Frontal cortex (tissue), 4 donors: ENCODE results near the gene CANX. TPM values are rescaled to one million over a fixed set of nuclear protein-coding genes. Genes with fewer than 3 reads are reported as not detected.

Source experiments
- DNase-seq, 2 donors: peaks; one replicate each; pipeline ENCODE4 v3.0.0; 2012; ENCODE audit warnings: low spot score in 2 of 2
- FAIRE-seq: peaks from 2 replicates; lab custom pipeline; 2012; peaks lifted over from hg19 to GRCh38; lab: Jason Lieb, UNC
- total RNA-seq: library from RNA; depleted of rRNA; stranded (reverse); fragments of >200 nt; gene quantifications from one replicate; pipeline ENCODE4 v1.2.3, GENCODE V29; 2014
- donor health status: control.
- donor health status: control.
- donor health status: control.

Gene CANX
- total RNA-seq, 1 donor from 2014 or later = 405 TPM

- DNase-seq (no peak), FAIRE-seq (no peak)
Observed at GRCh38 chr5:179771311-179771895, 72.6 kb downstream of the CANX start.

- FAIRE-seq = no peak
- DNase-seq = no peak
Observed at GRCh38 chr5:179772351-179772750, 73.6 kb downstream of the CANX start.

- DNase-seq (no peak), FAIRE-seq (no peak)
Observed at GRCh38 chr5:179773686-179774040, 74.9 kb downstream of the CANX start.

- DNase-seq (no peak), FAIRE-seq (no peak)
Observed at GRCh38 chr5:179774442-179774841, 75.7 kb downstream of the CANX start.

- FAIRE-seq (no peak), DNase-seq (no peak)
Observed at GRCh38 chr5:179776411-179776938, 77.7 kb downstream of the CANX start.

- FAIRE-seq = no peak
Observed at GRCh38 chr5:179777456-179777855, 78.7 kb downstream of the CANX start.

GRCh38 chr5:179777909-179778308 is 79.1 kb downstream of the CANX start:
- FAIRE-seq (no peak), DNase-seq (no peak)

More at GRCh38 chr5:179777456-179777855, 78.7 kb downstream of the CANX start:
- no peak for DNase-seq

GRCh38 chr5:179778591-179778990 is 79.8 kb downstream of the CANX start:
- FAIRE-seq = no peak
- no peak for DNase-seq

- no peak for FAIRE-seq
- no peak for DNase-seq
Observed at GRCh38 chr5:179779826-179780225, 81.1 kb downstream of the CANX start.

- no peak for DNase-seq
- FAIRE-seq = no peak
Observed at GRCh38 chr5:179780362-179780761, 81.6 kb downstream of the CANX start.

Other genes starting within 250 kb of the CANX start
- gene RUFY1, start 148.4 kb upstream of the CANX start, total RNA-seq = 26.1 TPM
- gene HNRNPH1, start 75.3 kb upstream of the CANX start, total RNA-seq = 818 TPM
- gene CBY3, start 17.9 kb upstream of the CANX start, total RNA-seq = not detected
- 7.3 TPM for gene MAML1, start 33.9 kb downstream of the CANX start, total RNA-seq
- 1.6 TPM for gene LTC4S, start 95.0 kb downstream of the CANX start, total RNA-seq
- gene MGAT4B, start 107.9 kb downstream of the CANX start, total RNA-seq = 58.7 TPM
- gene SQSTM1, start 121.9 kb downstream of the CANX start, total RNA-seq = 46.9 TPM
- 28.1 TPM for gene MRNIP, start 159.8 kb downstream of the CANX start, total RNA-seq
- 24.1 TPM for gene TBC1D9B, start 208.9 kb downstream of the CANX start, total RNA-seq